NCI-H510A (cell line): ENCODE data around the gene DNASE2.
"Not testable (repeated sequence)": the region's sequence is repeated elsewhere in the genome, so short reads cannot be mapped to it uniquely, and the experiment has no call there.

Experiments
- DNase-seq: peaks from one replicate; lab custom pipeline; 2025; lab: John Stamatoyannopoulos, UW

Gene DNASE2

GRCh38 chr19:12864143-12864542 is 17.1 kb downstream of the DNASE2 start:
- DNase-seq = no peak

GRCh38 chr19:12859546-12859945 is 21.7 kb downstream of the DNASE2 start:
- DNase-seq = no peak

- DNase-seq = no peak
These were observed 23.0 kb downstream of the DNASE2 start for GRCh38 chr19:12858041-12858928.

- no peak for DNase-seq
These were observed 24.6 kb downstream of the DNASE2 start for GRCh38 chr19:12856653-12857052.

GRCh38 chr19:12847159-12848139 is 33.8 kb downstream of the DNASE2 start:
- DNase-seq = peak; percentile 62

- DNase-seq = not testable (repeated sequence)
These were observed 34.6 kb downstream of the DNASE2 start for GRCh38 chr19:12846613-12847012.

GRCh38 chr19:12843999-12844732 is 37.1 kb downstream of the DNASE2 start:
- no peak for DNase-seq

- no peak for DNase-seq
These were observed 37.9 kb downstream of the DNASE2 start for GRCh38 chr19:12843328-12843727.

GRCh38 chr19:12842511-12842910 is 38.7 kb downstream of the DNASE2 start:
- no peak for DNase-seq

GRCh38 chr19:12841094-12841493 is 40.2 kb downstream of the DNASE2 start:
- no peak for DNase-seq

GRCh38 chr19:12840091-12841079 is 40.9 kb downstream of the DNASE2 start:
- DNase-seq = no peak

GRCh38 chr19:12838886-12839756 is 42.1 kb downstream of the DNASE2 start:
- DNase-seq = no peak

GRCh38 chr19:12838182-12838885 is 42.9 kb downstream of the DNASE2 start, which contains the start of gene MAST1:
TSS of gene MAST1 (plus strand) at chr19:12838515. CDS start at chr19:12838573, 58 bp downstream.
- DNase-seq = no peak

- no peak for DNase-seq
These were observed 44.0 kb downstream of the DNASE2 start for GRCh38 chr19:12837225-12837624.

GRCh38 chr19:12836529-12836863 is 44.8 kb downstream of the DNASE2 start:
- no peak for DNase-seq

GRCh38 chr19:12834976-12835757 is 46.1 kb downstream of the DNASE2 start:
- DNase-seq = peak; percentile 60

- no peak for DNase-seq
These were observed 46.7 kb downstream of the DNASE2 start, which contains the start of gene RTBDN for GRCh38 chr19:12834566-12834943. TSS of gene RTBDN (minus strand) at chr19:12834579. CDS start at chr19:12829979, 4,600 bp downstream.
